T47D (cell line): ENCODE measurements around the gene DKKL1.
A peak's percentile ranks its signal among the peaks of the same experiment; 100 is the strongest.
"Not testable (repeated sequence)": the region's sequence is repeated elsewhere in the genome, so short reads cannot be mapped to it uniquely, and the experiment has no call there.

ENCODE experiments used
- DNase-seq, 2 experiments: peaks; one replicate each; pipeline versions ENCODE4 v3.0.0 to v3.0.0-alpha.2; 2011 to 2012; ENCODE audit warnings: low read depth in 1 of 2, low spot score in 1 of 2
- JUND ChIP-seq: IDR thresholded peaks from 2 replicates; pipeline ENCODE4 v1.6.1; 2012; ENCODE audit warnings: low read depth
- in situ Hi-C: cut with HindIII; loops from 2 replicates; pipeline ENCODE4 v1.10.0; 2016; ENCODE audit warnings: low sequenced_read_pairs, low pct_unique_long_range_greater_than_20kb

DKKL1 gene

GRCh38 chr19:49363268-49364082 lies at the start of gene DKKL1:
DKKL1 (plus strand) TSS chr19:49363877; CDS start chr19:49363999, 122 bp downstream.
- peak; percentile 89 to 99 for DNase-seq
- TF ChIP-seq JUND, result no peak
- in situ Hi-C loops, result no loop called here

- no peak for TF ChIP-seq JUND
- in situ Hi-C loops, result no loop called here
These were observed 48.6 kb upstream of the DKKL1 start for GRCh38 chr19:49315111-49315510.

GRCh38 chr19:49316284-49316683 lies 47.4 kb upstream of the DKKL1 start:
- TF ChIP-seq JUND, result no peak
- DNase-seq, result no peak
- in situ Hi-C loops, result no loop called here

More at GRCh38 chr19:49315111-49315510, 48.6 kb upstream of the DKKL1 start:
- DNase-seq, result no peak

GRCh38 chr19:49318296-49318695 lies 45.4 kb upstream of the DKKL1 start:
- in situ Hi-C loops, result no loop called here
- no peak for TF ChIP-seq JUND
- DNase-seq, result no peak

- no peak for TF ChIP-seq JUND
- in situ Hi-C loops, result no loop called here
- DNase-seq, result no peak
These were observed 38.7 kb upstream of the DKKL1 start, which contains the start of gene SLC6A16 for GRCh38 chr19:49324801-49325576. SLC6A16 (minus strand) TSS chr19:49325191; CDS start chr19:49311347, 13,844 bp downstream.

- in situ Hi-C loops, DNase-seq: not testable (repeated sequence)
These were observed 37.9 kb upstream of the DKKL1 start for GRCh38 chr19:49325756-49326155.

GRCh38 chr19:49326165-49326704 lies 37.4 kb upstream of the DKKL1 start:
- no peak for DNase-seq
- in situ Hi-C loops, result no loop called here
- no peak for TF ChIP-seq JUND

GRCh38 chr19:49327878-49328544 lies 35.7 kb upstream of the DKKL1 start:
- peak in 1 of 2 experiments; percentile 37 for DNase-seq
- TF ChIP-seq JUND, result no peak
- in situ Hi-C loops, result no loop called here

GRCh38 chr19:49328741-49329140 lies 34.9 kb upstream of the DKKL1 start:
- DNase-seq, result no peak
- TF ChIP-seq JUND, result no peak
- in situ Hi-C loops, result no loop called here

GRCh38 chr19:49331187-49331586 lies 32.5 kb upstream of the DKKL1 start:
- in situ Hi-C loops, DNase-seq: not testable (repeated sequence)

GRCh38 chr19:49331616-49332055 lies 32.0 kb upstream of the DKKL1 start:
- in situ Hi-C loops, result no loop called here
- TF ChIP-seq JUND, result no peak
- peak; percentile 51 to 73 for DNase-seq

- in situ Hi-C loops, DNase-seq: not testable (repeated sequence)
These were observed 30.8 kb upstream of the DKKL1 start for GRCh38 chr19:49332691-49333417.
